Sciatic nerve (tissue), 2 donors: ENCODE measurements around the gene PRR36. TPM values are rescaled to one million over a fixed set of nuclear protein-coding genes. Genes with fewer than 3 reads are reported as not detected.
A peak's percentile ranks its signal among the peaks of the same experiment; 100 is the strongest.
"Not testable (repeated sequence)": the region's sequence is repeated elsewhere in the genome, so short reads cannot be mapped to it uniquely, and the experiment has no call there.

ENCODE experiments used
- ATAC-seq: fragments of 200-7000 bp; cut with Tn5 transposase; one replicate; pipeline ENCODE4 v1.9.1; 2020; ENCODE audit warnings: mild to moderate bottlenecking, moderate library complexity
- DNase-seq: peaks from one replicate; pipeline ENCODE4 v3.0.0-alpha.2; 2020; ENCODE audit warnings: low spot score
- intact Hi-C: fragments of 100-400 bp; cut with DNase I; formaldehyde crosslinking; loops from one replicate; pipeline ENCODE4 v1.14.2; 2022
- total RNA-seq: library from RNA; stranded (reverse); fragmentation: NEBNext Ultra II Directional; extraction: Animal tissue kit (Norgen Biotek cat#: 25700); gene quantifications from one replicate; pipeline ENCODE4 v1.2.1, GENCODE V29; 2021
- donor health status: DM: no; HTN: no; CAD: no.
- donor health status: DM: no; HTN: no; CAD: no.

The PRR36 gene
- total RNA-seq, 1 donor from 2014 or later = 0.09 TPM

GRCh38 chr19:7865262-7865911, 8.8 kb downstream of the PRR36 start:
- DNase-seq (no peak), ATAC-seq (no peak)
- intact Hi-C loops = no loop called here

DNA sequence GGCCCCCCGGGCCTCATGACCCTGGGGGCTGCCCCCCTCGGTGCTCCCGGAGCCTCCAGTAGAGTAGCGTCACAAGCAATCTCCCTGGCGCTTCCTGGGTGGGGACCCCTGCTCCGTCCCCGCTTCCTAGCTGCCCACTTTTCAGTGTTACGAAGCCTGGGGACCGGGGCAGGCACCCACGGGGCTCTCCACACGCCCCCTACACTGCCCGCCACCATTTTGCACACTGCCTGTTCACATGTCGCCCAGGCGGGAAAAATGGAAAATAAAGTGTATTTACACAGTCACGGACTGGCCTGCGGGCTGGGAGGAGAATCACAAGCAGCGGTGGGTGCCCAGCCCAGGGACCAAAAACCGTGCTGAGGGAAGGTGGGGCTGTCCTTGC, 9.5 kb downstream of the PRR36 start:
- DNase-seq = no peak
- ATAC-seq = no peak
- intact Hi-C loops = no loop called here

- intact Hi-C loops = no loop called here
- DNase-seq (no peak), ATAC-seq (no peak)
Observed at GRCh38 chr19:7863971-7864689, 10.1 kb downstream of the PRR36 start.

DNA sequence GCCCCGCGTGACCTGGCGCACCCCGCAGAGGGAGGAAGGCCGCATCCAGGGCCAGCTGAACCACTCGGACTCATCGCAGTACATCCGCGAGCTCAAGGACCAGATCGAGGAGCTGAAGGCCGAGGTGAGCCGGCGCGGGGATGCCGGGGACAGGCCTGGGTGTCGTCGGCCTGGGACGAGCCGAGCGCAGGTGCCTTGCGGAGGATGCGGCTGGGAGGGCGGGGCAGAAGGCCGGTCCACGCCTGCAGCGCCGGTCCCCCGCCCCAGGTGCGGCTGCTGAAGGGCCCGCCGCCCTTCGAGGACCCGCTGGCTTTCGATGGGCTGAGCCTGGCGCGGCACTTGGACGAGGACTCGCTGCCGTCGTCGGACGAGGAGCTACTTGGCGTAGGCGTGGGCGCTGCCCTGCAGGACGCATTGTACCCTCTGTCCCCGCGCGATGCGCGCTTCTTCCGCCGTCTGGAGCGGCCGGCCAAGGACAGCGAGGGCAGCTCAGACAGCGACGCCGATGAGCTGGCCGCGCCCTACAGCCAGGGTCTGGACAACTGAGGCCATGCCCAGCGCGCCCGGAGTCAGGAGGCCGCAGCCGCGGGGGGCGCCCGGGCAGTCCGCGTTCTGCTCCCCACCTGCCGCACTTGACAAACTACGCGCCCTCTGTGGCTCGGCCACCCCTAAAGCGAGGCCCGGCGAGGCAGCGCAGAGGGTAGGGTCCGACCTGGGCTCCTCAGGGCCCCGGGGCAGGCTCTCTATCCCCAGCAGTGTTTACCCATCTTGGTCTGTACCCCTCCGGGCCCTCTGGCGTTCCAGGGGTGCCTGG, 10.8 kb downstream of the PRR36 start:
- no peak for DNase-seq
- no peak for ATAC-seq
- intact Hi-C loops = no loop called here

DNA sequence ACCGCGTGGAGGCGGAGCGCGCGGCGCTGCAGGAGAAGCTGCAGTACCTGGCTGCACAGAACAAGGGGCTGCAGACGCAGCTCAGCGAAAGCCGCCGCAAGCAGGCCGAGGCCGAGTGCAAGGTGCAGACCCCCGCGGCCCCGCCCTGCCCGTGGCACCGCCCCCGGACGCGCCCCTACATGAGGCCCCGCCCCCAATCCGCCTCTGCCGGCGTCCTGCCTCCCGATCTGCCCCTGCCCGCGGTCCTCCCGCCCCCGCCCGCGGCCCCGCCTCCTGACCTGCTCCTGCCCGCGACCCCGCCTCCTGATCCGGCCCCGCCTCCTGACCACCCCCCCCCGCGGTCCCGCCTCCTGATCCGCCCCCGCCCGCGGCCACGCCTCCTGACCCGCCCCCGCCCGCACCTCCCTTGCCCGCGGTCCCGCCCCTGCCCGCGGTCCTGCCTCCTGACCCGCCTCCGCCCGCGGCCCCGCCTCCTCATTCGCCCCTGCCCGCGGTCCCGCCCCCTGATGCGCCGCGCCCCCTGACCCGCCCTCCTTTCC, 11.7 kb downstream of the PRR36 start:
- intact Hi-C loops = no loop called here
- peak; percentile 77 for DNase-seq
- ATAC-seq = peak; percentile 24

DNA sequence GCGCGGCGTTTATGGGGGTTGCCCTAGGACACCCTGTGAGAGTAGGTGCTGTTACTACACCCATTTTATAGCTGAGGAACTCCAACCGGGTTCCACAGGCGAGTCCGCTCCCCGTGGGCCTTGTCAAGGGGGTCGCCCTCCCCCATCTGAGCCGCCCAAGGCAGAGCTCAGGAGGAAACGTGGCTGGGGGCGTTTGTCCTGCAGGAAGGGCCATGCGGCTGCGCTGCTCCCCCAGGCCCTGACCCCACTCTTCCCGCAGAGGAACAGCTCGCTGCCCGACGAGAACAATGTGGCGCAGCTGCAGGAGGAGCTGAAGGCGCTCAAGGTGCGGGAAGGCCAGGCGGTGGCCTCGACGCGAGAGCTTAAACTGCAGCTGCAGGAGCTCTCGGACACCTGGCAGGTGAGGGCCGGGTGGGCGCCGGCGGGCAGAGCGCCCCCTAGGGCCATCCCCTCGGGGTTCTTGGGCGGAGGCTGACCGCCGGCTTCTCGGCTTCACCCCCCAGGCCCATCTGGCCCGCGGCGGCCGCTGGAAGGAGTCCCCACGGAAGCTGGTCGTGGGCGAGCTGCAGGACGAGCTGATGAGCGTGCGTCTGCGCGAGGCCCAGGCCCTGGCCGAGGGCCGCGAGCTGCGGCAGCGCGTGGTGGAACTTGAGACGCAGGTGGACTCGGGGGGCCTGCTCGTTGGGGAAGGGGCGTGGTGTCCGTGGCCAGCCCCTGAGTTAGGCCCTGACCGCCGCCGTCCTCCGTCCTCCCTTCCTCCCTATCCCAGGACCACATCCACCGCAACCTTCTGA, 12.4 kb downstream of the PRR36 start:
- ATAC-seq = no peak
- intact Hi-C loops = no loop called here

DNA sequence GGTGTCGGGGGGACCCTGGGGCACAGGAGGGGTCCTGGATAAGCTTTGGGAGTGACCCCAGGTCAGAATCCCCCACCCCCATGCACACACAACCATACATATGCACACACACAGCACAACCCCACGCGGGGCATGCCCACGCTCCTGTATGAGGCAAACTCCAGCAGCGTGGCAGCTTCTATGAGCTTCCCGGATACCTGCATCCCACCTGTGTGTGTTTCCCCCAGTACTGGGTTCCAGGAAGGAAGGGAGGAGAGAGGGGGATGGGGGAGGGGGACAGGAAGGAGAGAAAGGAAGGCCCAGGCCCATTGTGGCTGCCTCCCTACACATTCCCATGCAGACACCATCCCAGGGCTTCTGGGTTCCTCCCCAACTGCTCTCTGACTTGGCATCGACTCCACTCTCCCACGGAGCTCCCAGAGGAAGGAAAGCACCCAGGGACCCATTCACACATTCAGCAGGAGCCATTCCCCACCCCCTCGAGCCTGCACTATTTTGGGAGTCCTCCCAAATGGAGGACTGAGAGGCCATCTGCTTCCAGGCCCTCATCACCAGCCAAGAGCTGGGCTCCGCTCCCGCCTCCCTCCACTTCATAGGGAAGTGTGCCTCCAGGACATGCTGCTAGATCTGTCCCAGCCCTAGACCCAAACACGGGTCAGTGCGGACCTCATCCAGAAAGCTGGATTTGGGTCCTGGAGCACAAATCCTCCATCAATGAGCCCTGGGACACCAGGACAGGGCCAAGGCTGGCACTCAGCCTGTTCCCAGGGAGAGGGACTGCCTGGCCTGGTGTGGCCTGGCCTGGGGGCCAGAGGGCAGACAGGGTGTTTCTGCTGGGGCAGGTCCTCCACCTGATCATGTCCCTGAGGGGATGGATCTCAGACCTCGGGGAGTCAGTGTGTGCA, 13.2 kb downstream of the PRR36 start:
- intact Hi-C loops = no loop called here
- no peak for ATAC-seq

More for the DNA sequence above, 12.4 kb downstream of the PRR36 start:
- DNase-seq = no peak

DNA sequence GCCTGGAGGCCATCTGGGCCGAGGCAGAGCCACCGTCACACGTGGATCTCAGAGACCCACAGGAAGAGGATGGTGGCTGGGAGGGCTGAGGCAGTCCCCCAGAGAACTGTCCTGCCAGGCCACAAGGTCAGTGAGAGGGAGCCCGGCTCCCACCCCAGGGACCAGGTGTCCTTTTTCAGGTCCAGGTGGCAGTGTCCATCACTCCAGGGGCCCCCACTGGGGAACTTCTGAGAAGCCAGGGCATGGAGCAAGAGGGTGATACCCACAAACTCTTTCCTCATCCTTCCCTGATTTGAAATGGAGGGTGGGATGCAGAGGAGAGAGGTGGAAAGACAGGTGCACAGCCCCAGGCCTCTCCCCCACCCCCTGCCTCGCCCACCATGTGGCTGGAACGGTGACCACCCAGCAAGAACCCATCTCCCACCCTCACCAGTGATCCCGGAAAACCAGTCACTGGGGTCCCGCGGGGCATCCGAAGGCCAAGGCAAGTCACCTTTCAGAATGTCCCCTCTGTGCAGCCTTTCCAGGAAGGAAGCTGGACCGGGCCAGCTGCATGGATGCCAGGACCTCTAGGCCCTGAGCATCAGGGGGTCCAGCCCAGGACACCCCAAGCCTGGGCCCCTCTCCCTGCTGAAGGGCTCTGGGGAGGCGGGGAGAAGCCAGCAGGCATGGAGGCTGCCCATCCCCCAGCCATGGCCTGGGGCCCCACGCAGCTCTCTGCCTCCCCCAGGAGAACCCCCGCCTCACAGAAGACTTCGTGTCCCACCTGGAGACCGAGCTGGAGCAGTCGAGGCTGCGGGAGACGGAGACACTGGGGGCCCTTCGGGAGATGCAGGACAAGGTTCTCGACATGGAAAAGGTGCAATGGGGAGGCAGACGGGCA, 14.1 kb downstream of the PRR36 start:
- intact Hi-C loops = no loop called here
- no peak for DNase-seq
- no peak for ATAC-seq

More for the DNA sequence above, 13.2 kb downstream of the PRR36 start:
- no peak for DNase-seq

GRCh38 chr19:7859087-7859486, 15.1 kb downstream of the PRR36 start:
- intact Hi-C loops = not testable (repeated sequence)

GRCh38 chr19:7858109-7858770, 15.9 kb downstream of the PRR36 start:
- no peak for DNase-seq
- intact Hi-C loops = no loop called here
- no peak for ATAC-seq

More at GRCh38 chr19:7859087-7859486, 15.1 kb downstream of the PRR36 start:
- ATAC-seq, DNase-seq: not testable (repeated sequence)

DNA sequence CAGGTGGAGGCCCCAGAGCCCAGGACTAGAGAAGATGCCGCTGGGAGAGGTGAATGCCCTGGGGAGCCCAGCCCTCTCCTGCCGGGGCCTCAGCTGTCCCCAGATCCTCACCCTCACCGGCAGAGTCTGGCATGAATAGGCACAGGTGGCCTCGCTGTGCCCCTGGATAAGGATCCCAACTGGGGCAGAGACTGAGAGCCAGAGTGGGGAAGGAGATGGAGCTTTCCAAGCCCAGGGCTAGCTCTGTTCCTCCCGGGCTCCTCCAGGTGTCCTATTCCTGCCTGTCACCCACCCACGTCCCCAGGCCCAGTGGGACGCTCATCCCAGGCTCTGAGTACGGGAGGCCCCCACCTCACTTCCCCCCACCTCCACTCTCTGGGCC, 16.5 kb downstream of the PRR36 start:
- intact Hi-C loops = no loop called here
- no peak for ATAC-seq
- DNase-seq = no peak

- intact Hi-C loops = no loop called here
- ATAC-seq = no peak
- DNase-seq = no peak
Observed at GRCh38 chr19:7856679-7857663, 17.2 kb downstream of the PRR36 start.

DNA sequence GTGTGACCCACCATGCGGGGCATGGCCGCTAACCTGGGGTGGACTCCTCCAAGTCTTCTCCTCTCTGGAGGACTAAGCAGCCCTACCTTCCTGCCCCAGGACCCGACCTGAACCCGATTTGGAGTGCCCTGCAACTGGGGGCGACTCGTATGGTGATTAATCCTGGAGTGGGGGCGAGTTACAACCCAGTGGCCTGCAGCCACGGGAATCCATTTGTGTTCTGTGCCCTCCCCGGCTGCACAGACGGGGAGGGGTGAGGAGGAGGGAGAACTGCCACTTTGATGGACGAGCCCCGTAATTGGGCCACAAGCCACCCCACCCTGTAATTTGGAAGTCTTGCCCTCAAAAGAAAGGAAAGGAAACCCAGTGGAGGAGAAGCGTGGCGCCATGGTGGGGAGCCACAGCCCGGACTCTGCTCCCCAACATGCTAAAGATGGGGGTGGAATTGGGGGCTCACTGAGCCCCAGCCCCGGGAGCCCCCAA, 18.0 kb downstream of the PRR36 start:
- intact Hi-C loops = no loop called here
- no peak for DNase-seq
- ATAC-seq = no peak

DNA sequence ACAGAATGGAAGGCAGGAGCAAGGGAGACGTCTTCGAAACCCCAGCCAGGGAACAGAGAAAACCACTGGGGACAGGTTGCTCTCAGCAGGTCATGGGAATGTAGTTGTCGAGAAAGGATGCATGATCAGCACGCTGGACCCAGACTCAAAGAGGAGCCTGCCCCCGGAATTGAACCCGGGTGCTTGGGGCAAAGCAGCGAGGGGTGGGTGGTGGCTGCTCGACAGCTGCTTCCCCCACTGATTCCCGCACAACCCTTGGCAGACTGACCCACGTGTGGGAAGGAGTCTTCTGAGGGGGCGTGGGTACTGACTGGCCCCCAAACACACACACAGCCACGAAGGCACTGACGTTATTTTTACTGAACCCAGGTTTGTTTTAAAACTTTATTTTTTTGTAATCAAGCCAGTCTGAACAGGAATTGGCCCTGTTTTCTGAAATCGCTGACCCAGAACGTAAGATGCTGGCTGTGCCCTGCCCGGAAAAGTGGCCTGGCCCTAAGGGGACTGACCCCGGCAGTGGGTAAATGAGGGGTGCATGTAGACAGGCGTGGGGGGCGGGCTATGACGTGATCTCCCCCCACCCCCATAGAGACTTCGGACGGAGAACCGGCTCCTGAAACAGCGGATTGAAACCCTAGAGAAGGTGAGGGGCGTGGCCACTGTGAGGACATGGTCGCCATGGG, 18.6 kb downstream of the PRR36 start:
- DNase-seq = no peak
- ATAC-seq = no peak
- intact Hi-C loops = no loop called here

DNA sequence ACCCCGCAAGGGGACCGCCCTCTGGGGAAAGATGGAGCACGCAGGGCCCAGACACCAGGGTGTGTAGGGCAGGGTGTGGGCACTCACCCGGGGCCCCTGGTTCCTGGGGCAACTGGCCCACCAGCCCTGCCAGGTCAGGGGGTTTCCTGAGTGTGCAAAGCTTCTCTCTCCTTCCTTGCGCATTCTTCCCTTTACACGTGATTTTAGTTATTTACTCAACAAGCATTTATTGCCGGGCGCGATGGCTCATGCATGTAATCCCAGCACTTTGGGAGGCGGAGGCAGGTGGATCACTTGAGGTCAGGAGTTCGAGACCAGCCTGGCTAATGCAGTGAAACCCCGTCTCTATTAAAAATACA, 20.4 kb downstream of the PRR36 start:
- no peak for DNase-seq
- intact Hi-C loops = no loop called here
- ATAC-seq = no peak
